Mesenchymal stem cell (in vitro differentiated cells and primary cell): ENCODE data around the gene IGIP.

Experiments used
- DNase-seq: peaks from one replicate; pipeline ENCODE4 v3.0.0-alpha.2; 2013
- H2AFZ ChIP-seq: one replicate; pipeline ENCODE4 v1.6.1; 2013; ENCODE audit warnings: low read depth, mild to moderate bottlenecking, control low read depth, inconsistent platforms, low read length, moderate library complexity
- H2AK5ac ChIP-seq: 2 replicates; pipeline ENCODE4 v1.6.1; 2013; ENCODE audit warnings: low read length, moderate library complexity, mild to moderate bottlenecking, inconsistent platforms; ENCODE audit not compliant: severe bottlenecking
- H2BK120ac ChIP-seq: one replicate; pipeline ENCODE4 v1.6.1; 2013; ENCODE audit warnings: low read depth, mild to moderate bottlenecking, inconsistent platforms, low read length, moderate library complexity
- H2BK12ac ChIP-seq, 2 experiments: one replicate each; pipeline ENCODE4 v1.6.1; 2013; ENCODE audit warnings: inconsistent platforms in 2 of 2, low read length in 2 of 2, mild to moderate bottlenecking in 2 of 2, moderate library complexity in 2 of 2, control low read depth in 1 of 2
- H2BK15ac ChIP-seq: one replicate; pipeline ENCODE4 v1.6.1; 2013; ENCODE audit warnings: mild to moderate bottlenecking, low read depth, inconsistent platforms; ENCODE audit not compliant: poor library complexity, severe bottlenecking
- H2BK5ac ChIP-seq: 2 replicates; pipeline ENCODE4 v1.6.1; 2013; ENCODE audit warnings: low read depth, mild to moderate bottlenecking, low read length, control low read depth, inconsistent platforms; ENCODE audit not compliant: poor library complexity, severe bottlenecking
- H3K14ac ChIP-seq, 2 experiments: one replicate each; pipeline ENCODE4 v1.6.1; 2013; ENCODE audit warnings: inconsistent platforms in 2 of 2, low read length in 2 of 2, control low read depth in 1 of 2, mild to moderate bottlenecking in 1 of 2, moderate library complexity in 1 of 2
- H3K18ac ChIP-seq, 2 experiments: one replicate each; pipeline ENCODE4 v1.6.1; 2013; ENCODE audit warnings: inconsistent platforms in 2 of 2, low read length in 2 of 2, control low read depth in 1 of 2, low read depth in 1 of 2, mild to moderate bottlenecking in 1 of 2
- H3K23ac ChIP-seq, 2 experiments: one replicate each; pipeline ENCODE4 v1.6.1; 2013; ENCODE audit warnings: inconsistent platforms in 2 of 2, low read length in 2 of 2, mild to moderate bottlenecking in 2 of 2, moderate library complexity in 2 of 2, control low read depth in 1 of 2
- H3K27ac ChIP-seq: 2 replicates; pipeline ENCODE4 v1.5.1; 2013; ENCODE audit warnings: mild to moderate bottlenecking, moderate library complexity, low read length, control low read depth, inconsistent platforms; ENCODE audit not compliant: poor library complexity, severe bottlenecking
- H3K27me3 ChIP-seq, 2 experiments: 2 replicates each; pipeline versions ENCODE4 v1.6.1 to v1.7.0; 2013; ENCODE audit warnings: low read length in 2 of 2, mild to moderate bottlenecking in 2 of 2, moderate library complexity in 2 of 2, control low read depth in 1 of 2, inconsistent platforms in 1 of 2; ENCODE audit not compliant: control insufficient read depth in 1 of 2, insufficient read depth in 1 of 2
- H3K36me3 ChIP-seq, 2 experiments: 2 replicates each; pipeline versions ENCODE4 v1.6.1 to v1.7.0; 2013; ENCODE audit warnings: low read length in 2 of 2, control low read depth in 1 of 2, inconsistent platforms in 1 of 2, low read depth in 1 of 2, mild to moderate bottlenecking in 1 of 2; ENCODE audit not compliant: insufficient read depth in 2 of 2, control insufficient read depth in 1 of 2
- H3K4ac ChIP-seq, 2 experiments: one replicate each; pipeline ENCODE4 v1.6.1; 2013; ENCODE audit warnings: inconsistent platforms in 2 of 2, low read length in 2 of 2, mild to moderate bottlenecking in 2 of 2, moderate library complexity in 2 of 2, control low read depth in 1 of 2, low read depth in 1 of 2
- H3K4me1 ChIP-seq: 2 replicates; pipeline ENCODE4 v1.6.1; 2013; ENCODE audit warnings: low read depth, low read length, control low read depth; ENCODE audit not compliant: control insufficient read depth, insufficient read depth
- H3K4me2 ChIP-seq: 2 replicates; pipeline ENCODE4 v1.6.1; 2013; ENCODE audit warnings: low read length, mild to moderate bottlenecking, inconsistent platforms; ENCODE audit not compliant: poor library complexity, severe bottlenecking
- H3K4me3 ChIP-seq, 2 experiments: 2 replicates each; pipeline versions ENCODE4 v1.5.1 to v1.7.0; 2013; ENCODE audit warnings: low read length in 2 of 2, mild to moderate bottlenecking in 2 of 2, control low read depth in 1 of 2, low read depth in 1 of 2; ENCODE audit not compliant: insufficient read depth in 1 of 2
- H3K79me1 ChIP-seq: replicated peaks from 2 replicates; pipeline ENCODE4 v1.6.1; 2013; ENCODE audit warnings: mild to moderate bottlenecking, control low read depth, low read length, inconsistent platforms; ENCODE audit not compliant: poor library complexity, severe bottlenecking
- H3K9ac ChIP-seq: 2 replicates; pipeline ENCODE4 v1.7.0; 2013; ENCODE audit warnings: mild to moderate bottlenecking, low read length, moderate library complexity
- H3K9me3 ChIP-seq: 2 replicates; pipeline ENCODE4 v1.7.0; 2013; ENCODE audit warnings: mild to moderate bottlenecking, low read length; ENCODE audit not compliant: control insufficient read depth
- H4K8ac ChIP-seq: one replicate; pipeline ENCODE4 v1.6.1; 2013; ENCODE audit warnings: inconsistent platforms, mild to moderate bottlenecking, low read length, moderate library complexity
- H4K91ac ChIP-seq: one replicate; pipeline ENCODE4 v1.6.1; 2013; ENCODE audit warnings: mild to moderate bottlenecking, low read length, inconsistent platforms
- WGBS: methylation state at CpG from one replicate; pipeline ENCODE4 v1.1.7; 2013; ENCODE audit warnings: mixed read lengths; 5-methylcytosine and 5-hydroxymethylcytosine counted together

The IGIP gene

DNA sequence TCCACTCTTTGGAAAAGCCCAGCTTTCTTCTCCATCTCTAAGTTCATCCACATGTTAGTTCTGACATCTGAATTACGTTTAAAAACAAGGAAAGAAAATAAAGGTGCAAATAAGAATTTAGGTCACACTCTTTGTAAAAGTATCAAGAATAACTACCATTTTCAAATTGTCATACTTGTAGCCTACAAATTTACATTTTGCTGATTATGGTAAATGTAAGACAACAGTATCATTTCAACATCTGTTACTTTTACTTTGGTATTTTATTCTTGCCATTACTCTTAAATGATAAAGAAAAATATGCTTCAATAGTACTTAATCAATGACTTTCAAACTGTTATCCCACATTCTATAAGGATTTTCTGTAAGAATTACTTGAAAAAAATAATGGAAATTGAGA is 21.6 kb upstream of the IGIP start:
- Histone ChIP-seq H3K36me3 (no peaks in the 10 kb centered on the region), H3K4me3 (no peak overlapping the region), H3K79me1 (peaks cover 10% of the 10 kb centered on the region), H3K14ac (no peak overlapping the region), H3K4me1 (peaks cover 17% of the 10 kb centered on the region), H2BK120ac (no peak overlapping the region), H2BK15ac (no peak overlapping the region), H3K23ac (no peak overlapping the region), H3K9me3 (no peaks in the 10 kb centered on the region), H3K27ac (no peak overlapping the region), H4K91ac (no peak overlapping the region), H4K8ac (no peak overlapping the region), H2BK12ac (no peak overlapping the region), H2BK5ac (no peak overlapping the region), H2AFZ (no peak overlapping the region), H3K27me3 (peaks cover 0 to 27% of the 10 kb centered on the region in 2 experiments), H3K4ac (no peak overlapping the region), H2AK5ac (no peak overlapping the region), H3K4me2 (no peak overlapping the region), H3K18ac (no peak overlapping the region), H3K9ac (no peak overlapping the region)
- no CpG with 5 or more reads among the region's 1 CpG for WGBS
- DNase-seq, result no peak

GRCh38 chr5:140106101-140106500 is 19.6 kb upstream of the IGIP start:
- Histone ChIP-seq H3K4me3 (no peak overlapping the region), H2AFZ (no peak overlapping the region), H3K14ac (no peak overlapping the region), H3K36me3 (no peaks in the 10 kb centered on the region), H2BK15ac (no peak overlapping the region), H3K9ac (peak overlapping the region; percentile 98), H3K4me2 (no peak overlapping the region), H3K27ac (no peak overlapping the region), H4K91ac (no peak overlapping the region), H2BK5ac (no peak overlapping the region), H3K9me3 (no peaks in the 10 kb centered on the region), H3K4me1 (peaks cover 17% of the 10 kb centered on the region), H2AK5ac (no peak overlapping the region), H3K4ac (no peak overlapping the region), H2BK12ac (no peak overlapping the region), H4K8ac (no peak overlapping the region), H3K23ac (no peak overlapping the region), H3K18ac (no peak overlapping the region), H3K79me1 (peaks cover 12% of the 10 kb centered on the region), H2BK120ac (no peak overlapping the region), H3K27me3 (peaks cover 0 to 33% of the 10 kb centered on the region in 2 experiments)
- DNase-seq, result no peak
- 92% methylated on average over 2 of the region's 5 CpGs for WGBS

GRCh38 chr5:140106805-140107311 is 18.9 kb upstream of the IGIP start:
- no peaks in the 10 kb centered on the region for H3K36me3 ChIP-seq
- peak overlapping the region; percentile 91 for H2AFZ ChIP-seq
- peak overlapping the region; percentile 84 for H2BK5ac ChIP-seq
- H3K9ac ChIP-seq, result peak overlapping the region; percentile 98
- H3K4me1 ChIP-seq, result peaks cover 17% of the 10 kb centered on the region
- peak overlapping the region; percentile 19 for H4K91ac ChIP-seq
- H2AK5ac ChIP-seq, result peak overlapping the region; percentile 66
- H4K8ac ChIP-seq, result peak overlapping the region; percentile 99
- peak overlapping the region; percentile 15 for H2BK15ac ChIP-seq
- H3K4me3 ChIP-seq, result peak overlapping the region; percentile 87 to 93
- H3K79me1 ChIP-seq, result peaks cover 19% of the 10 kb centered on the region
- peak overlapping the region; percentile 82 for H3K4me2 ChIP-seq
- H2BK12ac ChIP-seq, result no peak overlapping the region
- peak overlapping the region in 1 of 2 experiments; percentile 94 for H3K4ac ChIP-seq
- H2BK120ac ChIP-seq, result no peak overlapping the region
- peak overlapping the region; percentile 60 to 99 for H3K18ac ChIP-seq
- peaks cover 0 to 41% of the 10 kb centered on the region in 2 experiments for H3K27me3 ChIP-seq
- H3K23ac ChIP-seq, result no peak overlapping the region
- H3K27ac ChIP-seq, result peak overlapping the region; percentile 70
- WGBS, result 39% methylated on average over 16 of the region's 16 CpGs
- no peak for DNase-seq
- peak overlapping the region in 1 of 2 experiments; percentile 91 for H3K14ac ChIP-seq
- no peaks in the 10 kb centered on the region for H3K9me3 ChIP-seq

- H2BK12ac ChIP-seq, result peak overlapping the region in 1 of 2 experiments; percentile 83
- H3K79me1 ChIP-seq, result peaks cover 24% of the 10 kb centered on the region
- peak overlapping the region; percentile 84 for H2BK5ac ChIP-seq
- peaks cover 0 to 47% of the 10 kb centered on the region in 2 experiments for H3K27me3 ChIP-seq
- peak overlapping the region; percentile 91 for H2AFZ ChIP-seq
- peak overlapping the region; percentile 60 to 99 for H3K18ac ChIP-seq
- H3K4me1 ChIP-seq, result peaks cover 19% of the 10 kb centered on the region
- H2AK5ac ChIP-seq, result peak overlapping the region; percentile 66
- H3K4ac ChIP-seq, result peak overlapping the region in 1 of 2 experiments; percentile 94
- H3K14ac ChIP-seq, result peak overlapping the region in 1 of 2 experiments; percentile 96
- H3K4me3 ChIP-seq, result peak overlapping the region; percentile 87 to 93
- peak overlapping the region; percentile 82 for H3K4me2 ChIP-seq
- peak overlapping the region in 1 of 2 experiments; percentile 83 for H3K23ac ChIP-seq
- H4K8ac ChIP-seq, result peak overlapping the region; percentile 99
- H3K36me3 ChIP-seq, result no peaks in the 10 kb centered on the region
- peak; percentile 92 for DNase-seq
- H4K91ac ChIP-seq, result peak overlapping the region; percentile 95
- H3K9me3 ChIP-seq, result no peaks in the 10 kb centered on the region
- H3K9ac ChIP-seq, result peak overlapping the region; percentile 98
- peak overlapping the region; percentile 70 for H3K27ac ChIP-seq
- H2BK120ac ChIP-seq, result peak overlapping the region; percentile 83
- H2BK15ac ChIP-seq, result peak overlapping the region; percentile 15
- under 1% methylated on average over 69 of the region's 88 CpGs for WGBS
Measured at GRCh38 chr5:140107312-140108092, 18.2 kb upstream of the IGIP start.
